ENCODE data around the gene KDM2A. TPM values are rescaled to one million over a fixed set of nuclear protein-coding genes. Genes with fewer than 3 reads are reported as not detected.
"Not testable (repeated sequence)": the region's sequence is repeated elsewhere in the genome, so short reads cannot be mapped to it uniquely, and the experiment has no call there.

The KDM2A gene
- total RNA-seq, 1 donor from 2014 or later: 71.0 TPM

DNA sequence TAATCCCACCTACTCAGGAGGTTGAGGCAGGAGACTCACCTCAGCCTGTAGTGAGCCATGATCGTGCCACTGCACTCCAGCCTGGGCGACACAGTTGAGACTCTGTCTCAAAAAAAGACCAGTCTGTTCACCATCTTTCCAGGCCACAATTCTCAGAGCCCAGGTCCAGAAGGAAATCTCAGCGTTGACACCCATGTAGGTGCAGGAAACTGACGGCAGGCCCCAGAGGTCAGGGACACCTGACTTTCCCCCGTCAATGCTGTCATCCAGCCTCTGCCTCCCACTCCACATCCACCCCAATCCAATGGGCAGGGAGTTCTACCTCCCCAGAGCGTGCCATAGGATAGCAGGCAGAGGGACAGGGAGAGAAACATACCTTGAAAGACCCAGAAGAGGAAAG, 141.3 kb downstream of the KDM2A start:
- Mint-ChIP-seq H3K27ac (ENCODE audit: unreplicated experiment) (no peak overlapping the region), H3K9me3 (ENCODE audit: unreplicated experiment) (peaks cover 5% of the 10 kb centered on the region), H3K4me1 (ENCODE audit: low read depth, unreplicated experiment) (peaks cover 8% of the 10 kb centered on the region), H3K4me3 (ENCODE audit: unreplicated experiment) (peak overlapping the region; percentile 64), H3K36me3 (ENCODE audit: unreplicated experiment) (no peaks in the 10 kb centered on the region), H3K27me3 (ENCODE audit: unreplicated experiment) (peaks cover 13% of the 10 kb centered on the region)
- no peak for DNase-seq
- TF ChIP-seq, protein P1, sequence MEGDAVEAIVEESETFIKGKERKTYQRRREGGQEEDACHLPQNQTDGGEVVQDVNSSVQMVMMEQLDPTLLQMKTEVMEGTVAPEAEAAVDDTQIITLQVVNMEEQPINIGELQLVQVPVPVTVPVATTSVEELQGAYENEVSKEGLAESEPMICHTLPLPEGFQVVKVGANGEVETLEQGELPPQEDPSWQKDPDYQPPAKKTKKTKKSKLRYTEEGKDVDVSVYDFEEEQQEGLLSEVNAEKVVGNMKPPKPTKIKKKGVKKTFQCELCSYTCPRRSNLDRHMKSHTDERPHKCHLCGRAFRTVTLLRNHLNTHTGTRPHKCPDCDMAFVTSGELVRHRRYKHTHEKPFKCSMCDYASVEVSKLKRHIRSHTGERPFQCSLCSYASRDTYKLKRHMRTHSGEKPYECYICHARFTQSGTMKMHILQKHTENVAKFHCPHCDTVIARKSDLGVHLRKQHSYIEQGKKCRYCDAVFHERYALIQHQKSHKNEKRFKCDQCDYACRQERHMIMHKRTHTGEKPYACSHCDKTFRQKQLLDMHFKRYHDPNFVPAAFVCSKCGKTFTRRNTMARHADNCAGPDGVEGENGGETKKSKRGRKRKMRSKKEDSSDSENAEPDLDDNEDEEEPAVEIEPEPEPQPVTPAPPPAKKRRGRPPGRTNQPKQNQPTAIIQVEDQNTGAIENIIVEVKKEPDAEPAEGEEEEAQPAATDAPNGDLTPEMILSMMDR (IDR thresholded peaks at IDR 0.05; ENCODE audit: partially characterized antibody, unreplicated experiment): no peak

DNA sequence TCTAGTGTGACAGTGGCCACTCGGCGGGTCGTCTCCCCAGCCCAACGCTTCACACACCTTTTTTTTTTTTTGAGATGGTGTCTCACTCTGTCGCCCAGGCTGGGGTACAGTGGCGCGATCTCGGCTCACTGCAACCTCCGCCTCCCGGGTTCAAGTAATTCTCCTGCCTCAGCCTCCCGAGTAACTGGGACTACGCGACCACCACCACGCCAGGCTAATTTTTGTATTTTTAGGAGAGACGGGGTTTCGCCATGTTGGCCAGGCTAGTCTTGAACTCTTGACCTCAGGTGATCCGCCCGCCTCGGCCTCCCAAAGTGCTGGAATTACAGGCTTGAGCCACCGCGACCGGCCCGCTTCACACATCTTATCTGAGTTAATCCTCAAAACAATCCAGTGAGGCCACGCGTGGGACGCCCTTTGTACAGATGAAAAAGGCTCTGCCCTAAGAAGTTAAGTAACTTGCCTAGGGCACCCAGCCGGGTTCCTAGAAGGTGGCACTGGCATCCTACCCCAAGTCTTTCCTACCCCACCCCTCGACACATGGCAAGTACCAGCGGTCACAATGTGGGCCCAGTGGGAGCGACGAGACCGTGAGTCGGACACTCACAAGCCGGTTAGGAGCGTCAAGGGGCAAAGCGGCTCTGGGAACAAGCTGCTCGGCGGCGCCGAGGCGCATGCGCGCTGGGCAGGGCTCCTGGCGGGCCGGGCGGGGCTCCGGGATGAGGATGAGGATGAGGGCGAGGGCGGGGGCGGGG, 142.0 kb downstream of the KDM2A start:
- peak; percentile 64 for DNase-seq
- H3K36me3 Mint-ChIP-seq (ENCODE audit: unreplicated experiment); H3K27ac Mint-ChIP-seq (ENCODE audit: unreplicated experiment); H3K4me1 Mint-ChIP-seq (ENCODE audit: low read depth, unreplicated experiment); H3K9me3 Mint-ChIP-seq (ENCODE audit: unreplicated experiment): not testable (repeated sequence)
- peak overlapping the region; percentile 71 for H3K4me3 Mint-ChIP-seq (ENCODE audit: unreplicated experiment)
- H3K27me3 Mint-ChIP-seq (ENCODE audit: unreplicated experiment): peaks cover 19% of the 10 kb centered on the region
- TF ChIP-seq, protein P1 (IDR thresholded peaks at IDR 0.05; ENCODE audit: partially characterized antibody, unreplicated experiment): peak; percentile 5

GRCh38 chr11:67261640-67261945, 142.5 kb downstream of the KDM2A start:
- Mint-ChIP-seq H3K4me1 (ENCODE audit: low read depth, unreplicated experiment) (peaks cover 8% of the 10 kb centered on the region), H3K27me3 (ENCODE audit: unreplicated experiment) (peaks cover 19% of the 10 kb centered on the region), H3K36me3 (ENCODE audit: unreplicated experiment) (no peaks in the 10 kb centered on the region), H3K27ac (ENCODE audit: unreplicated experiment) (no peak overlapping the region), H3K4me3 (ENCODE audit: unreplicated experiment) (no peak overlapping the region), H3K9me3 (ENCODE audit: unreplicated experiment) (peaks cover 6% of the 10 kb centered on the region)
- TF ChIP-seq, protein P1 (IDR thresholded peaks at IDR 0.05; ENCODE audit: partially characterized antibody, unreplicated experiment): no peak
- no peak for DNase-seq

- TF ChIP-seq, protein P1 (IDR thresholded peaks at IDR 0.05; ENCODE audit: partially characterized antibody, unreplicated experiment): no peak
- Mint-ChIP-seq H3K9me3 (ENCODE audit: unreplicated experiment) (peaks cover 6% of the 10 kb centered on the region), H3K27me3 (ENCODE audit: unreplicated experiment) (peaks cover 19% of the 10 kb centered on the region), H3K4me1 (ENCODE audit: low read depth, unreplicated experiment) (peaks cover 8% of the 10 kb centered on the region), H3K36me3 (ENCODE audit: unreplicated experiment) (no peaks in the 10 kb centered on the region), H3K27ac (ENCODE audit: unreplicated experiment) (no peak overlapping the region), H3K4me3 (ENCODE audit: unreplicated experiment) (peak overlapping the region; percentile 67)
- DNase-seq: peak; percentile 16
These were observed 143.1 kb downstream of the KDM2A start for GRCh38 chr11:67261946-67262681.
